ENCODE results near the gene SRCAP.

Gene SRCAP

GRCh38 chr16:30698816-30699614 lies at the start of gene SRCAP:
Gene SRCAP (plus strand): TSS chr16:30699171. CDS start chr16:30700825, 1,654 bp downstream.
- peak; percentile 81 for DNase-seq (ENCODE audit: low spot score)

GRCh38 chr16:30649725-30650368 lies 49.1 kb upstream of the SRCAP start:
- no peak for DNase-seq (ENCODE audit: low spot score)

GRCh38 chr16:30650369-30651123 lies 48.4 kb upstream of the SRCAP start, which contains the start of gene PRR14:
Gene PRR14 (plus strand): TSS chr16:30650960. CDS start chr16:30651646, 686 bp downstream.
- DNase-seq (ENCODE audit: low spot score): peak; percentile 99

- peak; percentile 71 for DNase-seq (ENCODE audit: low spot score)
Measured at GRCh38 chr16:30651124-30652004, 47.6 kb upstream of the SRCAP start.

GRCh38 chr16:30652005-30652296 lies 47.0 kb upstream of the SRCAP start:
- no peak for DNase-seq (ENCODE audit: low spot score)

- no peak for DNase-seq (ENCODE audit: low spot score)
Measured at GRCh38 chr16:30652718-30653117, 46.3 kb upstream of the SRCAP start.

GRCh38 chr16:30654856-30655255 lies 44.1 kb upstream of the SRCAP start:
- no peak for DNase-seq (ENCODE audit: low spot score)

GRCh38 chr16:30655815-30656347 lies 43.1 kb upstream of the SRCAP start:
- no peak for DNase-seq (ENCODE audit: low spot score)

GRCh38 chr16:30656388-30656787 lies 42.6 kb upstream of the SRCAP start:
- DNase-seq (ENCODE audit: low spot score): no peak

GRCh38 chr16:30656974-30657865 lies 41.8 kb upstream of the SRCAP start:
- DNase-seq (ENCODE audit: low spot score): no peak

GRCh38 chr16:30657866-30658730 lies 40.9 kb upstream of the SRCAP start, which contains the start of gene FBRS:
Gene FBRS (plus strand): TSS chr16:30658431. CDS start chr16:30659519, 1,088 bp downstream.
- DNase-seq (ENCODE audit: low spot score): peak; percentile 100

- DNase-seq (ENCODE audit: low spot score): no peak
Measured at GRCh38 chr16:30658731-30659506, 40.1 kb upstream of the SRCAP start.

GRCh38 chr16:30659507-30660423 lies 39.2 kb upstream of the SRCAP start:
- DNase-seq (ENCODE audit: low spot score): peak; percentile 49

- DNase-seq (ENCODE audit: low spot score): peak; percentile 84
Measured at GRCh38 chr16:30660424-30661261, 38.3 kb upstream of the SRCAP start.

GRCh38 chr16:30662449-30662848 lies 36.5 kb upstream of the SRCAP start:
- DNase-seq (ENCODE audit: low spot score): no peak

GRCh38 chr16:30663038-30663437 lies 35.9 kb upstream of the SRCAP start:
- DNase-seq (ENCODE audit: low spot score): no peak

GRCh38 chr16:30663820-30664219 lies 35.2 kb upstream of the SRCAP start:
- DNase-seq (ENCODE audit: low spot score): no peak

Measured in CD4-positive, alpha-beta T cell treated with Interleukin-6 at 100 ng/mL for 8 hours (primary cell).